ENCODE results near the gene RTP2. TPM values are rescaled to one million over a fixed set of nuclear protein-coding genes. Genes with fewer than 3 reads are reported as not detected.
A peak's percentile ranks its signal among the peaks of the same experiment; 100 is the strongest.

RTP2 gene
- total and polyA plus RNA-seq, 2 of the 4 experiments (the other 2 are of a cell fraction) = not detected

DNA sequence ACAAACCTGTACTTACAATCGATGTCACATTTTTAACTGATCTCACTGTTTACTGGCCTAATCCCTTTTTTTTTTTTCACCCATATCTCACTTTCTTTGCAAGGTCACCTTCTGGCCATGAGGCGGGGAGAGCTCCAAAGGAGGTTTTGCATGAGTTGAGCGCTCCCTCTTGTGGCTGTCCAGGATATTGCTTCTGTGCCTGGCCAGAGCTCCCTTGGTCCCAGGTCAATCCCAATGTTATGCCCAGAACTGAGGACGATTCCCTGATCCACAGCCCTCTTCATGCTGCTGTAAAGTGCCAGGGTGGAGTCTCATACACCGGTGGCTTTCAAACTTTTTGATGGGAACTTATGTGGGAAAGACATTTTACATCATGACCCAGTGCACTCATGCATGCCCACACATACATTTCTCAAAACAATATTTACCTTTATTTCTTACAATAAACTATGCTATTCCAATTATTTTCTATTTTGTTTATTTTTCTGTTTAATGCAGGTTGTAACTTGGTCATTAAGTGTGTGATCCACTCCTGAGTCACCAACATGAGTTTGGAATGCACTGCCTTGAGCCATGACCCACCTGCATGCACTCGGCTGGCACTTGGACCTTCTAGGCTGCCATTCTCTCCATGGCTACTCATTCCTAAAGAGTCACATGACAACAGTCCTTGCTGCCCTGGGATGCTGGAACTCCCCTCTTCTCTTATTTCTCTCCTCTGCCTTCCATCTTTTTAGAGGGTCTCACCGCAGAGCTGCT is 22.5 kb downstream of the RTP2 start:
- Histone ChIP-seq H2BK15ac (ENCODE audit: low read depth, low read length) (no peak overlapping the region), H2BK20ac (ENCODE audit: low read depth, low read length) (no peak overlapping the region), H3K36me3 (ENCODE audit: control insufficient read depth, insufficient read depth, low read length) (no peaks in the 10 kb centered on the region), H3K79me1 (ENCODE audit: low read depth in 1 of 2, low read length in 2 of 2) (no peaks in the 10 kb centered on the region), H3K4me3 (ENCODE audit: insufficient read depth, low read depth, low read length) (no peak overlapping the region), H4K5ac (ENCODE audit: low read depth, low read length) (no peak overlapping the region), H4K91ac (ENCODE audit: insufficient read depth, low read depth, low read length) (no peak overlapping the region), H3K56ac (ENCODE audit: extremely low read depth, insufficient read depth, low read length) (no peak overlapping the region), H3K18ac (ENCODE audit: low read depth, low read length) (no peak overlapping the region), H3K9me3 (ENCODE audit: control insufficient read depth, insufficient read depth, low read length) (0 out of 2 replicates have a peak, but pooled peaks cover 1% of the 10 kb centered on the region), H3K27me3 (ENCODE audit: control insufficient read depth, insufficient read depth, low read length) (peaks cover 29% of the 10 kb centered on the region), H2AFZ (replicated peaks; ENCODE audit: low read length, poor library complexity) (no peak overlapping the region), H3K4ac (ENCODE audit: low read depth, low read length) (no peak overlapping the region), H3K23ac (ENCODE audit: low read depth, low read length) (no peak overlapping the region), H2AK9ac (replicated peaks; ENCODE audit: low read depth, low read length, poor library complexity) (no peak overlapping the region), H3K9ac (ENCODE audit: low read depth, low read length) (no peak overlapping the region), H3K9me1 (ENCODE audit: insufficient read depth, low read length) (no peaks in the 10 kb centered on the region), H2AK5ac (ENCODE audit: low read depth, low read length) (no peak overlapping the region), H3K4me2 (ENCODE audit: low read depth, low read length) (no peak overlapping the region), H2BK5ac (ENCODE audit: low read depth, low read length, poor library complexity, severe bottlenecking) (no peak overlapping the region), H4K20me1 (ENCODE audit: insufficient read depth, low read length) (no peaks in the 10 kb centered on the region), H3K27ac (ENCODE audit: insufficient read depth, low read length) (no peak overlapping the region), H4K8ac (ENCODE audit: low read depth in 2 of 2, low read length in 2 of 2) (no peak overlapping the region), H3K14ac (replicated peaks; ENCODE audit: low read depth, low read length) (no peak overlapping the region), H3K4me1 (ENCODE audit: control insufficient read depth, insufficient read depth, low read length) (no peaks in the 10 kb centered on the region), H2BK120ac (ENCODE audit: low read depth, low read length) (no peak overlapping the region)
- in situ Hi-C loops (cut with MboI; ENCODE audit: low sequenced_read_pairs) = loop anchor here (5.0 kb wide), 2 partner anchors 363 to 453 kb away; no protein-coding TSS in a partner anchor
- ATAC-seq (ENCODE audit: low read depth) (peak; percentile 97), DNase-seq (peak; percentile 68)
- no TSS peak for BruUV-seq (replicated peaks)
- dilution Hi-C loops (cut with HindIII; ENCODE audit: low sequenced_read_pairs, unreplicated experiment) = loop anchor here (25.0 kb wide), 2 partner anchors 368 to 468 kb away; no protein-coding TSS in a partner anchor
- TF ChIP-seq NFE2L2 (IDR thresholded peaks at IDR 0.05; ENCODE audit: low read depth, low read length) (no peak), SMC3 (IDR thresholded peaks at IDR 0.05; ENCODE audit: low read depth, low read length) (peak; percentile 93), RAD21 (IDR thresholded peaks at IDR 0.05; ENCODE audit: low read length) (peak; percentile 94), CHD1 (IDR thresholded peaks at IDR 0.05; ENCODE audit: low read depth, low read length) (0 out of 2 replicates have a peak, but pooled peaks have one; percentile 18)
- TF ChIP-seq, protein P1, sequence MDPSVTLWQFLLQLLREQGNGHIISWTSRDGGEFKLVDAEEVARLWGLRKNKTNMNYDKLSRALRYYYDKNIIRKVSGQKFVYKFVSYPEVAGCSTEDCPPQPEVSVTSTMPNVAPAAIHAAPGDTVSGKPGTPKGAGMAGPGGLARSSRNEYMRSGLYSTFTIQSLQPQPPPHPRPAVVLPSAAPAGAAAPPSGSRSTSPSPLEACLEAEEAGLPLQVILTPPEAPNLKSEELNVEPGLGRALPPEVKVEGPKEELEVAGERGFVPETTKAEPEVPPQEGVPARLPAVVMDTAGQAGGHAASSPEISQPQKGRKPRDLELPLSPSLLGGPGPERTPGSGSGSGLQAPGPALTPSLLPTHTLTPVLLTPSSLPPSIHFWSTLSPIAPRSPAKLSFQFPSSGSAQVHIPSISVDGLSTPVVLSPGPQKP (IDR thresholded peaks at IDR 0.05; ENCODE audit: borderline replicate concordance, low read depth, low read length) = no peak
- TF ChIP-seq, protein P2, sequence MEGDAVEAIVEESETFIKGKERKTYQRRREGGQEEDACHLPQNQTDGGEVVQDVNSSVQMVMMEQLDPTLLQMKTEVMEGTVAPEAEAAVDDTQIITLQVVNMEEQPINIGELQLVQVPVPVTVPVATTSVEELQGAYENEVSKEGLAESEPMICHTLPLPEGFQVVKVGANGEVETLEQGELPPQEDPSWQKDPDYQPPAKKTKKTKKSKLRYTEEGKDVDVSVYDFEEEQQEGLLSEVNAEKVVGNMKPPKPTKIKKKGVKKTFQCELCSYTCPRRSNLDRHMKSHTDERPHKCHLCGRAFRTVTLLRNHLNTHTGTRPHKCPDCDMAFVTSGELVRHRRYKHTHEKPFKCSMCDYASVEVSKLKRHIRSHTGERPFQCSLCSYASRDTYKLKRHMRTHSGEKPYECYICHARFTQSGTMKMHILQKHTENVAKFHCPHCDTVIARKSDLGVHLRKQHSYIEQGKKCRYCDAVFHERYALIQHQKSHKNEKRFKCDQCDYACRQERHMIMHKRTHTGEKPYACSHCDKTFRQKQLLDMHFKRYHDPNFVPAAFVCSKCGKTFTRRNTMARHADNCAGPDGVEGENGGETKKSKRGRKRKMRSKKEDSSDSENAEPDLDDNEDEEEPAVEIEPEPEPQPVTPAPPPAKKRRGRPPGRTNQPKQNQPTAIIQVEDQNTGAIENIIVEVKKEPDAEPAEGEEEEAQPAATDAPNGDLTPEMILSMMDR (conservative IDR thresholded peaks at IDR 0.05; ENCODE audit: low read depth, low read length) = peak; percentile 94
- ChIA-PET CTCF (interaction anchor here (0.6 to 8.4 kb wide), 40 partner anchors 9 to 1548 kb away, joined by 3 to 168 read pairs (median 4); partner anchors contain the start of genes MASP1, RPL39L and SST), POLR2A (ENCODE audit: unreplicated experiment) (interaction anchor here (1.7 kb wide), 1 partner anchor 361 kb away, joined by 5 read pairs; no protein-coding TSS in a partner anchor)
- 0% methylated on average over 2 of the region's 7 CpGs; no CpG with 5 or more reads in 1 of the 2 experiments for WGBS, 2 experiments (ENCODE audit: extremely low coverage in 2 of 2, insufficient read length in 1 of 2)
- intact Hi-C loops (cut with micrococcal nuclease) = loop anchor here (1.0 to 10.0 kb wide), 6 partner anchors 34 to 835 kb away; partner anchors contain the start of gene ADIPOQ
